Testis (tissue), 2 donors: ENCODE data around the gene PRDM15.

ENCODE experiments used
- POLR2A ChIP-seq: fragments of 450-650 bp; IDR thresholded peaks from one replicate; pipeline ENCODE4 v1.6.1; 2017; ENCODE audit warnings: antibody characterized with exemption, mild to moderate bottlenecking, moderate library complexity
- TF ChIP-seq, protein P1 (sequence below), 3 experiments: fragments of 450-650 bp in 2 of 3; fragments of 200-600 bp in 1 of 3; sonication (generic) in 1 of 3; IDR thresholded peaks; one replicate each; pipeline ENCODE4 v1.5.1; 2016 to 2019; ENCODE audit warnings: antibody characterized with exemption in 3 of 3, mild to moderate bottlenecking in 2 of 3, moderate library complexity in 1 of 3

GRCh38 chr21:41875086-41875485 is 4.1 kb downstream of the PRDM15 start:
- TF ChIP-seq, protein P1, sequence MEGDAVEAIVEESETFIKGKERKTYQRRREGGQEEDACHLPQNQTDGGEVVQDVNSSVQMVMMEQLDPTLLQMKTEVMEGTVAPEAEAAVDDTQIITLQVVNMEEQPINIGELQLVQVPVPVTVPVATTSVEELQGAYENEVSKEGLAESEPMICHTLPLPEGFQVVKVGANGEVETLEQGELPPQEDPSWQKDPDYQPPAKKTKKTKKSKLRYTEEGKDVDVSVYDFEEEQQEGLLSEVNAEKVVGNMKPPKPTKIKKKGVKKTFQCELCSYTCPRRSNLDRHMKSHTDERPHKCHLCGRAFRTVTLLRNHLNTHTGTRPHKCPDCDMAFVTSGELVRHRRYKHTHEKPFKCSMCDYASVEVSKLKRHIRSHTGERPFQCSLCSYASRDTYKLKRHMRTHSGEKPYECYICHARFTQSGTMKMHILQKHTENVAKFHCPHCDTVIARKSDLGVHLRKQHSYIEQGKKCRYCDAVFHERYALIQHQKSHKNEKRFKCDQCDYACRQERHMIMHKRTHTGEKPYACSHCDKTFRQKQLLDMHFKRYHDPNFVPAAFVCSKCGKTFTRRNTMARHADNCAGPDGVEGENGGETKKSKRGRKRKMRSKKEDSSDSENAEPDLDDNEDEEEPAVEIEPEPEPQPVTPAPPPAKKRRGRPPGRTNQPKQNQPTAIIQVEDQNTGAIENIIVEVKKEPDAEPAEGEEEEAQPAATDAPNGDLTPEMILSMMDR (IDR thresholded peaks at IDR 0.05), result no peak
- no peak for TF ChIP-seq POLR2A
